Measurements from ENCODE around the gene DCX. TPM values are rescaled to one million over a fixed set of nuclear protein-coding genes. Genes with fewer than 3 reads are reported as not detected.

Gene DCX
- total RNA-seq, 1 experiment from 2014 or later: not detected

DNA sequence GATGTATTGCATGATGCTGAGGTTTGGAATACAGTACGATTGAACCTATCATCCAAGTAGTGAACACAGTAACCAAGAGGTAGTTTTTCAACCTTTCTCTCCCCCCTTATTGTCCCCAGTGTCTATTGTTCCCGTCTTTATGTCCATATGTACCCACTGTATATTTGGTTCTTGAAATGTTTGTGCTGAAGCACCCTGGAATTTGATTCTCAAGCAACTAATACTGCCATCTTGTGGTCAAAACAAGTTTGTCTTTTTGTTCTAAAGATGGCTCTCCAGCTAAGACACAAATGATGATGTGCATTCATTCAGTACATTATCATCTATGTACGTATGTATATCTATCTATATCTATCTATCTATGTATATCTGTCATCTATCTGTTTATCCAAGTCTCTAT is 33.5 kb upstream of the DCX start (continued):
- TF ChIP-seq, protein P1, sequence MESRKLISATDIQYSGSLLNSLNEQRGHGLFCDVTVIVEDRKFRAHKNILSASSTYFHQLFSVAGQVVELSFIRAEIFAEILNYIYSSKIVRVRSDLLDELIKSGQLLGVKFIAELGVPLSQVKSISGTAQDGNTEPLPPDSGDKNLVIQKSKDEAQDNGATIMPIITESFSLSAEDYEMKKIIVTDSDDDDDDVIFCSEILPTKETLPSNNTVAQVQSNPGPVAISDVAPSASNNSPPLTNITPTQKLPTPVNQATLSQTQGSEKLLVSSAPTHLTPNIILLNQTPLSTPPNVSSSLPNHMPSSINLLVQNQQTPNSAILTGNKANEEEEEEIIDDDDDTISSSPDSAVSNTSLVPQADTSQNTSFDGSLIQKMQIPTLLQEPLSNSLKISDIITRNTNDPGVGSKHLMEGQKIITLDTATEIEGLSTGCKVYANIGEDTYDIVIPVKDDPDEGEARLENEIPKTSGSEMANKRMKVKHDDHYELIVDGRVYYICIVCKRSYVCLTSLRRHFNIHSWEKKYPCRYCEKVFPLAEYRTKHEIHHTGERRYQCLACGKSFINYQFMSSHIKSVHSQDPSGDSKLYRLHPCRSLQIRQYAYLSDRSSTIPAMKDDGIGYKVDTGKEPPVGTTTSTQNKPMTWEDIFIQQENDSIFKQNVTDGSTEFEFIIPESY (IDR thresholded peaks at IDR 0.05; ENCODE audit: extremely low read depth, insufficient replicate concordance, low read length): no peak
- no peak for TF ChIP-seq EZH2 (IDR thresholded peaks at IDR 0.05)

DNA sequence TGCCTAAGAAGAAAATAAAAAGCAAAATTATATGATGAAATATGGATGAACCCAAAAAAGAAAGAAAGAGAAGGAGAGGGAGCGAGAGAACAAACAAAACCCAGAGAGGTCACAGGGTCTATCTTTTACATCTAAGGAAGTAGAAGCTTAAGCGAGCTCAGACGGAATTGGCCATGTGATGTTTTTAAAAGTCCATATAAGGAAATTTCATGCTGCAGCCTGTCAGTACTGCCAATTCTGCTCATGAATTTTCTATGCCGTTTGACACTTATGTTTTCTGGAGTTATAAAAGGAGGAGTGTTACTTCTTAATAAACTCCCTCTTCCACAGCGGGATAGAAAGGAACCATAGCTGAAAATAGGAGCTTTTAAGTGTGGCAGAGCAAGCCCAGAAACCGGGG is 32.9 kb upstream of the DCX start:
- ChIA-PET RAD21 (ENCODE audit: low non-redundant PET in 1 of 2, low total read pairs in 2 of 2, uncharacterized antibody in 2 of 2, unreplicated experiment in 2 of 2) (no interaction called here), POLR2A (no interaction called here), CTCF (interaction anchor here (1.0 to 1.3 kb wide), 2 partner anchors 10 to 276 kb away, joined by 3 read pairs; no protein-coding TSS in a partner anchor)
- H3K4me2 ChIP-seq (ENCODE audit: low read length): no peak overlapping the region
- H3K9ac ChIP-seq (ENCODE audit: low read length): no peak overlapping the region
- H3K9me2 ChIP-seq (ENCODE audit: insufficient read depth): no peaks in the 10 kb centered on the region
- H3K79me2 ChIP-seq (ENCODE audit: insufficient read depth, low read length): no peaks in the 10 kb centered on the region
- H3K9me3 ChIP-seq (ENCODE audit: control insufficient read depth in 1 of 2, insufficient read depth in 1 of 2, low read depth in 1 of 2, low read length in 2 of 2): no peaks in the 10 kb centered on the region
- H3K36me3 ChIP-seq (ENCODE audit: control insufficient read depth in 1 of 2, insufficient read depth in 2 of 2, low read length in 2 of 2): no peaks in the 10 kb centered on the region
- ATAC-seq (no peak), DNase-seq (ENCODE audit: low read depth, low spot score) (no peak)
- intact Hi-C loops (cut with micrococcal nuclease): loop anchor here (2.0 kb wide), 1 partner anchor 276 kb away; no protein-coding TSS in a partner anchor
- no peak overlapping the region for H3K27ac ChIP-seq (ENCODE audit: low read depth, low read length)
- H4K20me1 ChIP-seq (ENCODE audit: insufficient read depth): no peaks in the 10 kb centered on the region
- no peaks in the 10 kb centered on the region for H3K4me1 ChIP-seq (ENCODE audit: control insufficient read depth in 1 of 2, insufficient read depth in 2 of 2, low read length in 2 of 2)
- no peak overlapping the region for H3K4me3 ChIP-seq (replicated peaks in 1 of 2; ENCODE audit: low read depth in 1 of 2, low read length in 2 of 2)
- H2AFZ ChIP-seq (ENCODE audit: low read depth, low read length, poor library complexity, severe bottlenecking): no peak overlapping the region
- no TSS peak for BruUV-seq (replicated peaks)
- no peaks in the 10 kb centered on the region for H3K27me3 ChIP-seq (ENCODE audit: insufficient read depth, low read length)
- TF ChIP-seq SRF (IDR thresholded peaks at IDR 0.05; ENCODE audit: low read depth) (no peak), SIN3A (IDR thresholded peaks at IDR 0.05; ENCODE audit: low read depth) (no peak), JUND (IDR thresholded peaks at IDR 0.05) (no peak), ZFX (IDR thresholded peaks at IDR 0.05) (no peak), TCF7L2 (IDR thresholded peaks at IDR 0.05; ENCODE audit: borderline replicate concordance, extremely low read depth, insufficient read depth, insufficient read length) (no peak), EGR1 (IDR thresholded peaks at IDR 0.05; ENCODE audit: low read depth) (no peak), CBX3 (IDR thresholded peaks at IDR 0.05; ENCODE audit: low read depth) (no peak), EZH2 (IDR thresholded peaks at IDR 0.05) (no peak), ZNF274 (IDR thresholded peaks at IDR 0.05; ENCODE audit: low read depth, low read length) (no peak)
- TF ChIP-seq, protein P2, sequence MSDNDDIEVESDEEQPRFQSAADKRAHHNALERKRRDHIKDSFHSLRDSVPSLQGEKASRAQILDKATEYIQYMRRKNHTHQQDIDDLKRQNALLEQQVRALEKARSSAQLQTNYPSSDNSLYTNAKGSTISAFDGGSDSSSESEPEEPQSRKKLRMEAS (IDR thresholded peaks at IDR 0.05): no peak
- TF ChIP-seq, protein P3, sequence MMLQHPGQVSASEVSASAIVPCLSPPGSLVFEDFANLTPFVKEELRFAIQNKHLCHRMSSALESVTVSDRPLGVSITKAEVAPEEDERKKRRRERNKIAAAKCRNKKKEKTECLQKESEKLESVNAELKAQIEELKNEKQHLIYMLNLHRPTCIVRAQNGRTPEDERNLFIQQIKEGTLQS (IDR thresholded peaks at IDR 0.05): no peak
- TF ChIP-seq, protein P1 (IDR thresholded peaks at IDR 0.05; ENCODE audit: extremely low read depth, insufficient replicate concordance, low read length): no peak
- TF ChIP-seq, protein P4, sequence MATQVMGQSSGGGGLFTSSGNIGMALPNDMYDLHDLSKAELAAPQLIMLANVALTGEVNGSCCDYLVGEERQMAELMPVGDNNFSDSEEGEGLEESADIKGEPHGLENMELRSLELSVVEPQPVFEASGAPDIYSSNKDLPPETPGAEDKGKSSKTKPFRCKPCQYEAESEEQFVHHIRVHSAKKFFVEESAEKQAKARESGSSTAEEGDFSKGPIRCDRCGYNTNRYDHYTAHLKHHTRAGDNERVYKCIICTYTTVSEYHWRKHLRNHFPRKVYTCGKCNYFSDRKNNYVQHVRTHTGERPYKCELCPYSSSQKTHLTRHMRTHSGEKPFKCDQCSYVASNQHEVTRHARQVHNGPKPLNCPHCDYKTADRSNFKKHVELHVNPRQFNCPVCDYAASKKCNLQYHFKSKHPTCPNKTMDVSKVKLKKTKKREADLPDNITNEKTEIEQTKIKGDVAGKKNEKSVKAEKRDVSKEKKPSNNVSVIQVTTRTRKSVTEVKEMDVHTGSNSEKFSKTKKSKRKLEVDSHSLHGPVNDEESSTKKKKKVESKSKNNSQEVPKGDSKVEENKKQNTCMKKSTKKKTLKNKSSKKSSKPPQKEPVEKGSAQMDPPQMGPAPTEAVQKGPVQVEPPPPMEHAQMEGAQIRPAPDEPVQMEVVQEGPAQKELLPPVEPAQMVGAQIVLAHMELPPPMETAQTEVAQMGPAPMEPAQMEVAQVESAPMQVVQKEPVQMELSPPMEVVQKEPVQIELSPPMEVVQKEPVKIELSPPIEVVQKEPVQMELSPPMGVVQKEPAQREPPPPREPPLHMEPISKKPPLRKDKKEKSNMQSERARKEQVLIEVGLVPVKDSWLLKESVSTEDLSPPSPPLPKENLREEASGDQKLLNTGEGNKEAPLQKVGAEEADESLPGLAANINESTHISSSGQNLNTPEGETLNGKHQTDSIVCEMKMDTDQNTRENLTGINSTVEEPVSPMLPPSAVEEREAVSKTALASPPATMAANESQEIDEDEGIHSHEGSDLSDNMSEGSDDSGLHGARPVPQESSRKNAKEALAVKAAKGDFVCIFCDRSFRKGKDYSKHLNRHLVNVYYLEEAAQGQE (IDR thresholded peaks at IDR 0.05; ENCODE audit: low read depth): no peak
- TF ChIP-seq, protein P5, sequence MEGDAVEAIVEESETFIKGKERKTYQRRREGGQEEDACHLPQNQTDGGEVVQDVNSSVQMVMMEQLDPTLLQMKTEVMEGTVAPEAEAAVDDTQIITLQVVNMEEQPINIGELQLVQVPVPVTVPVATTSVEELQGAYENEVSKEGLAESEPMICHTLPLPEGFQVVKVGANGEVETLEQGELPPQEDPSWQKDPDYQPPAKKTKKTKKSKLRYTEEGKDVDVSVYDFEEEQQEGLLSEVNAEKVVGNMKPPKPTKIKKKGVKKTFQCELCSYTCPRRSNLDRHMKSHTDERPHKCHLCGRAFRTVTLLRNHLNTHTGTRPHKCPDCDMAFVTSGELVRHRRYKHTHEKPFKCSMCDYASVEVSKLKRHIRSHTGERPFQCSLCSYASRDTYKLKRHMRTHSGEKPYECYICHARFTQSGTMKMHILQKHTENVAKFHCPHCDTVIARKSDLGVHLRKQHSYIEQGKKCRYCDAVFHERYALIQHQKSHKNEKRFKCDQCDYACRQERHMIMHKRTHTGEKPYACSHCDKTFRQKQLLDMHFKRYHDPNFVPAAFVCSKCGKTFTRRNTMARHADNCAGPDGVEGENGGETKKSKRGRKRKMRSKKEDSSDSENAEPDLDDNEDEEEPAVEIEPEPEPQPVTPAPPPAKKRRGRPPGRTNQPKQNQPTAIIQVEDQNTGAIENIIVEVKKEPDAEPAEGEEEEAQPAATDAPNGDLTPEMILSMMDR (IDR thresholded peaks at IDR 0.05 in 2 of 3, conservative IDR thresholded peaks at IDR 0.05 in 1 of 3; ENCODE audit: borderline replicate concordance in 1 of 3, insufficient read depth in 1 of 3, low read depth in 2 of 3, low read length in 2 of 3): no peak

All from HCT116 (cell line).